COLO829 (cell line): ENCODE results near the gene MED12.

Experiments used
- DNase-seq: peaks from one replicate; pipeline ENCODE4 v3.0.0; 2012; ENCODE audit warnings: low spot score

The MED12 gene

DNA sequence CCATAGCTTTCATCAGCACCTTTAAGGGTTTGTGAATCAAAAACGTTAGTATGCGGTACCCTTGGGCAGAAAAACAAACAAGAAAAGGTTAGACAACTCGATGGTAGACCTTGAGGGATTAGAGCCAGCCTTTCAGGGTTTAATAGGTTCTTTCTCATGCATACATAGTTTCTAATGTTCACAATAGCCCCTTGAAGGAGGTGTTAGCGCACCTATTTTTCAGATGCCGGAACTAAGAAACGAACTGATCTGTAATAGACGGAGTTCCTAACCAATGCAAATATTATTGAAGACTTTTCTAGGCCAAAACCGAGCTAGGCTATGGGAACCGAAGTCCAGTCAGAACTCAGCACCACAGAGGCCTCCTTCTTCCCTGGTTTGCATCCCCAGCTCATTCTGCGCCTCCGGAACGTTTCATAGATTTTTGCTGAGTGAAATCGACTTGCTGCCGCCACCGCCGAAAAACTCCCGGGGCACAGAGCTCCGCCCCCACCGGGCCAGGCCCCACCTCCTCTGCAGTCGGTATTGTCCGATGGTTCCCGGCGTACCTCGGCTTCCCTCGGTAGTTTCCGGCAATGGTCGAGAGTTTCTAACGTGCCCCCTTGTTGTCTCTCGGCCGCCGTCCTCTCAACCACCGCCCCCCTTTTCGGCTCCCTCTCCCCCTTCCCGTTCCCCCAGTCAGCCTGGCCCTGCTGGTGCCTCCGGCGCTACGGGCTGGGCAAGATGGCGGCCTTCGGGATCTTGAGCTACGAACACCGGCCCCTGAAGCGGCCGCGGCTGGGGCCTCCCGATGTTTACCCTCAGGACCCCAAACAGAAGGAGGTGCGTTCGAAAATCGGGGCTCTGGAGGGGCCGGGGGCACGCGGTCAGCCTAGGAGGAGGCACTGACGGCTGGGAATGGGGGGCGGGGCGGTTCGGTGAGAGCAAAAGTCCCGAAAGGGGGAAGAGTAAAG lies at the start of gene MED12:
MED12 (plus strand) TSS at position 565 of the 953 bp plus-strand sequence; CDS start at position 724, 159 bp downstream.
- peak; percentile 63 for DNase-seq

DNA sequence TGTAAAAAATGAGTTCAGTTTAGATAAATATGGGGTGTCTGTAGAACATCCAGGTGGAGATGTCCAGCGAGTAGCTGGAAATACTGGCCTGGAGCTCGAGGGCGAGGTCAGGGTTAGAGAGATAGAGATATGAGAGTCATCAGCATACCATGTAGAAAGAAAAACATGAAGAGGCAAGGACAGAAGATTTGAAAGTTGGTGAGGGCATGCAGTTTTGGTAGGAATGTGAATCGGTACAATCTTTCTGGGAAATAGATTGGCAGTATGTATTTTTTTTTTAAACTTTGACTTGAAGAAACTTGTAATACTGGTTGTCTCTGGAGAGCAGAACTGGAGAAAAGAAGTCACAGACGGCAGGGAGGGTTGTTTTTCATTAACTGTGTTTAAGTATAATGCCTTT lies 47.9 kb upstream of the MED12 start:
- no peak for DNase-seq

DNA sequence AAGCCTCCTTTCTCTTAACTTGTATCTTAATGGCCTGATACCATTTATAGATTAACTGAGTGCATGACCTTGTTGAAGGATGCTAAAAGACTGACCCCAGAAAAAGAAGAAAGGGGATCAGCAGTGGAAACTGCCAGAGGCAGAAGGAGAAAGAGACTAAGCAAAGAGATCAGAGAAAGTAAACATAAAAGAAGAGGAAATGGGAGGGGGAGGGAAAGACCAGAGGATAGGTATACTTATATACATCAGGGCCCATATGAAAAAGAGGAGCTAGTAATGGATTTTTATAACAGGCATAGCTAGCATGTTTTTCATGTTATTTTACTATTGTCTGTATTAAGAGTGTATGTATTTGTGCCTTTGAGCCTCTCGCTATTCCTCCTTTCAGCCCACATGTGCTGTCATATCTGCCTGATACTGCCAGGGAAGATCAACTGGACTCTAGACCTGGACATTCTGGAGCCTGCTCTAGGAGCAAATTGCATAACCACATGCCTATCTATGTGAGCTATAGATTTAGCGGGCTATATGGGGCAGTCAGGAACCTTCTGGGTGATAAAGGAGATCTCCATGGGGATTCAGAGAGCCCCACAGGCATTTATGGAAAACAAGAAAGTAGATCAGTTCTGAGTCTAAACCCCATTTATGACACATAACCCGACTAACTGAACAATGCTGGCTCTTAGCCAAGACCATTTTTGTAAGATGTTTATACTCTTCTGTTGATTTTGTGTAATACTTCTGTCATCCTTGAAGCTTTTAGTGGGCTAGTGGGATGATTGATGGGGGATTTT lies 36.9 kb upstream of the MED12 start:
- no peak for DNase-seq

DNA sequence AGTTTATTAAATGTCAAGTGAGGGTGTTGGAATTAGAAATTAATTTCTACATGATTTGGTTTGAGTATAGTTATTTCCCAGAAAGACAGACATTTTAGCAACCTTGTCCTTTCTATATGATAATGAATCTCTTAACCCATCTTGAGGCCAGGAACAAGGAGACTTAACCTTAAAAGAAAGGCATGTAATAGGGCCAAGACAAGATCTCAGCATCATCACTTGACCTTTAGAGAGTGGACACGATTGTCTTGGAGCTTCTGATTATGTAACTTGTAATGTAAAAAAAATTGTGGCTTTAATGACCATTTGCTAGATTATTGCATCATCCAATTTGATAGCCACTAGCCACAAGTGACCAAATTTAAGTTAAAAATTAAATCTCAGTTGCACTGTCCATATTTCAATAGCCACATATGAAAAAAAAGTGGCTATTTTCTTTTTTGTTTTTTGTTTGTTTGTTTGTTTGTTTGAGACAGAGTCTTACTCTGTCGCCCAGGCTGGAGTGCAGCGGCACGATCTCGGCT lies 36.2 kb upstream of the MED12 start:
- DNase-seq, result no peak

DNA sequence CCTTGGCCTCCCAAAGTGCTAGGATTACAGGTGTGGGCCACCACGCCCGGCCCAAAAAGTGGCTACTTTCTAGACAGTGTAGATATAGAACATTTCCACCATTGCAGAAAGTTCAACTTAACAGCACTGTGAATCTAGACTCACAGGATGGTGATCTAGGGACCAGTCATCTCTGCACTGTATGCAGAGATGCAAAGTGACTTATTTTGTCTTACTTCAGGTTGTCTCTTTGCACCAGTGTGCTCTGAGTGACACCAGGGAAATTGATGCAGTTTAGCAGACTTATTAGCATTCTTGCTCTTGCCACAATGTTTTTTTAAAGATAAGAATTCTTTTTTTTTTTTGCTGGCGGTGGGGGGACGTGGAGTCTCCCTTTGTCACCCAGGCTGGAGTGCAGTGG lies 35.6 kb upstream of the MED12 start:
- DNase-seq, result no peak

DNA sequence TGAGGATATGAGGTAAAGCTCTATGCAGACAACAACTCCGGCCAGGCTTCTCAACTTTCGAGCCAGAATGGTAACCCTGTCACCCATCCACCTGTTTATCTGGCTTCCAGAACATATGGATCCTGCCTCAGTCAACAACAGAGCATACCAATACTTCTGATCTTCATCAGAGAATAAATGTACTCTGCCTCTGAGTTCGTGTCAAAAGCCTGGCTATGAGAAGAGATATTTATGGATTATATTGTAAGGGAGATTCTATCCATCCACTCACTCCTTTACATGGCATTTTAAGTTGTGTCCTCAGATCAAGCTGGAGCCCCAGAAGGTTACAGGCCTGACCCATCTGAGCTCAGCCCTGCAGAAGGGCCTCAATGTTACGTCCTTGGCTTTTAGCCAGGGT lies 32.5 kb upstream of the MED12 start:
- DNase-seq, result no peak

DNA sequence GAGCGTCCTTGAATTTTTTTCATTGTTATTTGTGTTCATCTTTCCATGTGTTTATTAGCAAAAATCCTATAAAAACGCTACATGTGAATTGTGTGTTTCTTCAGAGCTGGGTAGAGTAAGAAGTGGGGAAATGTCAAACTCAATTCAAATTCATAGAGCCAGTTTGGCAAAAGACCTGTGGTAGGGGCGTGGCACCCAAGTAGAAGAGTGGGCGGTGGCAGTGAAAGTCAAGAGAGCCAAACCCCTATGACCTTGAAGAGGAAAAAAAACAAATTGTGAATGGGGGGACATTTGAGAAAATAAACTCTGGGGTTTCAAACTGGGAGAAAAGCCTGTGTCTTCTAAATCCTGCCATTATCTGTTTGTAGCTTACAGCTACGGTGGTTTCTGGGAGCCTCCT lies 27.1 kb upstream of the MED12 start:
- no peak for DNase-seq

DNA sequence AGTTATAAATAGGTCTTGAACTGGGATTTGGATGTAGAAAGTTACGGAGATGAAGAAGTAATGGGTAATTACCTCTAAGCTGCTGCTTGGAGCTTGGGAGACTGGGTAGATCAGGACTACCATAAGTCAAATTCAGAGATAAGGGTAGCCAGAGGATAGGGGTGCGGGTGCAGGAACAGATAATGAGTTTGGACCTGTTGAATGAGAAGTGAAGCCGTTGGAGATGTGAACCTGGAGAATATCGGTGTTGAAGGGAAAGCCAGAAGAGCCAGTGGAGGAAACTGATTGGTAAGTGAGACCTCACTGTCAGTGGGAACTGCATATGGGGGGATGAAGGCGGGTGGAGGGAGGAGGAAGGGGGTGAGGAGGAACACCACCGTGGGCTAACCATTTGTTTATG lies 23.4 kb upstream of the MED12 start:
- no peak for DNase-seq

DNA sequence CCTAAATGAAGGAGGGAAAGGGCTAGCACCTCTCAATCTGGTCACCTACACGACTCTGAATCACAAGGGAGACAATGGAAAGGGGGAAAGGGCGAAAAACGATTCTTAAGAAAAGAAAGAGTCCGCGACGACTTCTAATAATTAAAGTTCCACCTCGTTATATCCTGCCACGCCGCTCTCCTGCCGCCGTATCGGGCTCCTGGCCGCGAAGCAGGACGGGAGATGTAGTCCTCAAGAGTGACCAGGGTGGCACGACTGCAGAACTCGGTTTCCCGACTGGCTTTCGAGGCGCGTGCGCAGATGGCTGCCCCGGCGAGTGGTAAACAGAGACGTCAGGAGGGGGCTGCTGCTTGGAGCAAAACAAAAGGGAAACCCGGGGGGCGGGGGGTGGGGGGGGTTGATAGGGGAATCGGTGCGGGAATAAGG lies 22.8 kb upstream of the MED12 start, which contains the start of gene FOXO4:
FOXO4 (plus strand) TSS at position 297 of the 426 bp plus-strand sequence. CDS start 678 bp downstream, outside the sequence.
- peak; percentile 93 for DNase-seq

DNA sequence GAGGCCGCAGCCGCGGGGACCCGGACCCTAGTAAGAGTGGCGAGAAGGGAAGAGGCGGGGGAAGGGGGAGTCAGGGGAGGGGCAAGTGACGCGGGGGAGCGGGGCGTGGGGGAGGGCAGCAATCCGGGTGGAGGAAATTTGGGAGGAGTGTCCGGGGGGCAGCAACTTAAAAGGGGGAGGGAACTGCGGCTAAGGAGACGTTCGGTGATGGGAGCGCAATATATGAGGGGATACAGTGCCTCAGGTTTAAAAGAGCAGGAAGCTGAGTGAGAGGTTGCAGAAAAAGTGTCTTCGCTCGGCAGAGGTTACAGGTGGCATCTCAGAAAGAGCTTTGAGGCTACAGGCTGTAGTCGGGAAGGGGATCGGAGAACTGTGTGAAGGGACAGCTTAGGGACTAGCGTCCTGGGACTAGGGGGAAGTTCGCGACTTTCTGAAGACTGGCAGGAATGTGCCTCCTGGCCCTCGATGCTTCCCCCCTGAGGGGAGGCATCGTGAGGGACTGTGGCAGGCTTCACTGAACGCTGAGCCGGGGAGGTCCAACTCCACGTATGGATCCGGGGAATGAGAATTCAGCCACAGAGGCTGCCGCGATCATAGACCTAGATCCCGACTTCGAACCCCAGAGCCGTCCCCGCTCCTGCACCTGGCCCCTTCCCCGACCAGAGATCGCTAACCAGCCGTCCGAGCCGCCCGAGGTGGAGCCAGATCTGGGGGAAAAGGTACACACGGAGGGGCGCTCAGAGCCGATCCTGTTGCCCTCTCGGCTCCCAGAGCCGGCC lies 22.2 kb upstream of the MED12 start:
- DNase-seq, result no peak

DNA sequence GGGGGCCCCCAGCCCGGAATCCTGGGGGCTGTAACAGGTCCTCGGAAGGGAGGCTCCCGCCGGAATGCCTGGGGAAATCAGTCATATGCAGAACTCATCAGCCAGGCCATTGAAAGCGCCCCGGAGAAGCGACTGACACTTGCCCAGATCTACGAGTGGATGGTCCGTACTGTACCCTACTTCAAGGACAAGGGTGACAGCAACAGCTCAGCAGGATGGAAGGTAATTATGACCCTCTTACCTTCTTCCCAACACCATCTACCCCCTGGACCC lies 21.7 kb upstream of the MED12 start:
- no peak for DNase-seq

DNA sequence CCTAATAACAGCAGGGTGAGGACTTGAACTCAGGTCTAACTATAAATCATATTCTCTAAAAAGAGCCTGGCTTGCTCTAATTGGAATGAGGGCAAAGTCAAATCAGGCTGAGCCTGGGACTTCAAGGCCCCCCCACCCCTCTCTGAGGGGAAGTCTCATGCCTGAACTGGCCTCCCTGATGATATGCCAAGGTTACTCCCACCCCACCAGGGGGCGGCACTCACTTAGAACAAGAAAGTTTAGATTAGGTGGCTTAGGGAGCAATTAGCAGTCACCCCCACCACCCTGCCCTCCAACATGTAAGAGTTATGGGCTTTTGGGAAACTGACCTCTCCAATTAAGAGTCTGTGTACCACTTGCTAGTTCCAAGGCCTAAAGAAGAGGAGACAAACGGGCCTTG lies 20.1 kb upstream of the MED12 start:
- peak; percentile 46 for DNase-seq

DNA sequence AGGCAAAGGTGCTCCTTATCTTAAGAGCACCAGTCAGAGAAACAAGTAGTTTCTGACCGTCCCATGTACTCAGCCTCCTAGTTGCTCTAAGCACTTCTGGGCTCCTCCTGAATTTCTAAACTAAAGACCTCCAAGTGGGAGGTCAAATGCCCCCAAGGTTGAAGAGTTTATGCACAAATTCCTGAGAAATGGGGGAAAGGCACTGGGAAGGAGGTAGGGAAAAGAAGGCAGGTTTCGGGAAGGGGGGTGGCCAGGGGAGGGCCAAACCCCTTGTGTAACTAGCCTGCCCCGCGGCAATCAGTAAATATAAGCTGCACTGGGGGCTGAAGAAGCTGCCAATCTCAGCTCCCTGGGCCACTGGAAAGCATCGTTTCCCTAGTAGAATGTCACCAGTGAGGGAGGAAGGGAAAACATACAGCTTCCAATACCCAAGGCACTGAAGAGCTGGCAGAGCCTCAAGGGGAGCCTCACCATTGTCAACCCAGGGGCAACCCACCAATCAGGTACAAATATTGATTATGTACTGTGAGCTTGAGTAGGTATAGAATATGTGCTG lies 19.4 kb upstream of the MED12 start:
- no peak for DNase-seq

DNA sequence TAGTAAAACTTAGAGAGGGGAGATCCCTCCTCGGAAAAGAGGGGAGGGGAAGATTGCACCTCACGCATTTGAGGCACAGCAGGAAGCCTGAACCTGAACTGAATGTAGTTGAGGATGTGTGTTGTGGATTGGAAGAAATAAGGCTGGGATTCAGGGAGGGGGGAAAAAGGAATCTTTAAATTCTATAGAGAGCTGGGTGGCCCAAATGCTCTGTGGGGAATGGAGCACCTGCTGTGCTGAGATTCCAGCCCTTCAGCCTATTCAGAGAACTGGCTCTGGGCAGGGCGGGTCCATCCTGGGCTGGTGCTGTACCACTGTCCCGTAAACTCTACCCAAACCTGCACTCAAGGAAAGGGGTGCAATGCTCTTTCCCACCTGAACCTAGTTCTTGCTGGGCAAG lies 18.7 kb upstream of the MED12 start:
- DNase-seq, result no peak

DNA sequence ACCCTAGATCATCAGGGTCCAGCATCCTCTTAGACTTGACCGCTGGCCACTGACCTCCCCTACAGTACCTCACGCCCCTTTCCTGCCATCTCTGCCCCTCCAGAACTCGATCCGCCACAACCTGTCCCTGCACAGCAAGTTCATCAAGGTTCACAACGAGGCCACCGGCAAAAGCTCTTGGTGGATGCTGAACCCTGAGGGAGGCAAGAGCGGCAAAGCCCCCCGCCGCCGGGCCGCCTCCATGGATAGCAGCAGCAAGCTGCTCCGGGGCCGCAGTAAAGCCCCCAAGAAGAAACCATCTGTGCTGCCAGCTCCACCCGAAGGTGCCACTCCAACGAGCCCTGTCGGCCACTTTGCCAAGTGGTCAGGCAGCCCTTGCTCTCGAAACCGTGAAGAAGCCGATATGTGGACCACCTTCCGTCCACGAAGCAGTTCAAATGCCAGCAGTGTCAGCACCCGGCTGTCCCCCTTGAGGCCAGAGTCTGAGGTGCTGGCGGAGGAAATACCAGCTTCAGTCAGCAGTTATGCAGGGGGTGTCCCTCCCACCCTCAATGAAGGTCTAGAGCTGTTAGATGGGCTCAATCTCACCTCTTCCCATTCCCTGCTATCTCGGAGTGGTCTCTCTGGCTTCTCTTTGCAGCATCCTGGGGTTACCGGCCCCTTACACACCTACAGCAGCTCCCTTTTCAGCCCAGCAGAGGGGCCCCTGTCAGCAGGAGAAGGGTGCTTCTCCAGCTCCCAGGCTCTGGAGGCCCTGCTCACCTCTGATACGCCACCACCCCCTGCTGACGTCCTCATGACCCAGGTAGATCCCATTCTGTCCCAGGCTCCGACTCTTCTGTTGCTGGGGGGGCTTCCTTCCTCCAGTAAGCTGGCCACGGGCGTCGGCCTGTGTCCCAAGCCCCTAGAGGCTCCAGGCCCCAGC lies 17.6 kb upstream of the MED12 start:
- no peak for DNase-seq

DNA sequence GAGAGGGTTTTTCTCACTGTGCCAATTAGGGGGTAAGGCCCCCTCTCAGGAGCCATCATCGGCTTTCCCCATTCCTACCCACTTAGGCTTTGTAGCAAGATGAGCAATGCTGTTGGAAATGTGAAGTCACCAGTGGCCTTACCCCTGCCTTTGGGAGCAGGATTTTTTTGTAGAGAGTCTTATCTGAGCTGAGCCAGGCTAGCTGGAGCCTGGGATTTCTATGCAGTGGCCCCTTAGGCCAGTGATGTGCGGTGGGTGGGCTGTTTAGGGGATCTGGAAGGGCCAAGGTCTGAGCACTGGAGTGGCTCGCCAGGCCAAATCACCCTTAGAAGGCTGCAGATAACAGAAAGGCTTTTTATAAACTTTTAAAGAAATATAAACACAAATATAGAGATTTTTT lies 16.1 kb upstream of the MED12 start:
- no peak for DNase-seq

DNA sequence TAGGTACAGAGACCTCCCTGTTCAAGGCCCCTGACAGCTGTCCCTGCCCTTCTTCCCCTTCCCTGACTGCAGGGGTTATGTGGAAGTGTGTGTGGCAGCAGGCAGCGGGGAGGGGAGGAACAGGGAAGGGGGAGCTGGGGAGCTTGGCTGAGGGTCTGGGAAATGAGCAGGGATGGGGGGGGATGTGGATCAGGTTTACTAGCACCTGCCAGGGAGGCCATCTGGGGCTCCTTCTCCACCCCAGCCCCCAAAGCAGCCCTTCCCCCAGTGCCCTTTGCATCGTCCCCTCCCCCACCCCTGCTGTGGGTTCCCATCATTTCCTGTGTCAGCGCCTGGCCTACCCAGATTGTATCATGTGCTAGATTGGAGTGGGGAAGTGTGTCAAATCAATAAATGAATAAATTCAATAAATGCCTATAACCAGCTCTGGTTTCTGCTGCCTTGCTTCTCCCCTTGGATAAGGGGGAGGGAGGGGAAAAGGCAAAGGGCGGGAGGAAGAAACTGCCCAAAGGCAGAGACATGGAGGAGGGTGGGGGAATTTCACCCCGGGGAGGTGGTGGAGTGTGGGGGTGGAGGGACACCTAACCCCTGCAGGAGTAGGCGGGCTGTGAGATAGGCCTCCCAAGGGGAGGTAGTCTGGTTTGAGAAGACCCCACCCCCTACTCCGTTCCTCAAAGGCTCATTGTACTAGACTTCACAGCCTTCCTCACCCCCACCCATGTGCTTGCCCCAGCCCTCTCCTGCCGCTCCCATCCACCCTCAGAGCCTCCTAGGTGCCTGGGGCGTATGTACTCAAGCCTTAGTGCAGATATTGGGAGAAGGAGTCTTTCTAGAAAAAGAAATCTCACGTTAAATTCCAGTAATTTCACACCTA lies 15.0 kb upstream of the MED12 start:
- DNase-seq, result peak; percentile 81

DNA sequence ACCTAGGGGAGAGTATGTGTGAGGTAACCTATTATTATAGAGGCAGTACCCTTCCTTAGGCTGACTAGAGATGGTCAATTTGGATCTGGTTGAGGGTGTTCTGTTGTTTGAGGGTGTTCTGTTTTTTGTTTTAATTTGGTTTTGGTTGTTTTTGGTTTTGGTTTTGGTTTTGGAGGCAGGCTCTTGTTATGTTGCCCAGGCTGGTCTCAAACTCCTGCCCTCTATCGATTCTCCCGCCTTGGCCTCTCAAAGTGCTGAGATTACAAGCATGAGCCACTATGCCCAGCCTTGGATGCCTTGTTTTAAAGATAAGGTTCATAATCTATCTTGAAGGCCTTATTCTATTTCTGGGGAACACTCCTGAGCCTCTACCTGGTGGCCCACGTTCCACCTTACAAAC lies 12.8 kb upstream of the MED12 start:
- DNase-seq, result no peak

DNA sequence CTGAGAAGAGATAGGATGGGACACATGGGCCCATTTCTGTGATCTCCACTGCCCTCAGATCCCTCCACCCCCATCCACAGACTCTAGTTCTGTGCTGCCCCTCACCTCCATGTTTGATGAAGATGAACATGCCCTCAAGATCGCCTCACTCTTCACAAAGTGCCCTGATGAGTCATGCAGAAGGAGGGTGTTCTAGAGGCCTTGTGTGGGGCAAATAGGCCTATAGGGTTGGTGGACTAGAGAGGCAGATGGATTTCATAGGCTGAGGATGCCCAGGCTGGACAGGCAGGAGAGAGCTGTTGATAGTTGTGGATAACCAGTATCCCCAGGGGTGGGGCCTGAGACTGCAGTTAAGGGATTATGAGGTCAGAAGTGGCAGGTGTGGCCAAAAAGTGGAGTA lies 12.0 kb upstream of the MED12 start, which contains the start of gene CXorf65:
CXorf65 (minus strand) TSS at position 314 of the 400 bp plus-strand sequence; CDS start at position 130, 184 bp downstream.
- DNase-seq, result no peak

DNA sequence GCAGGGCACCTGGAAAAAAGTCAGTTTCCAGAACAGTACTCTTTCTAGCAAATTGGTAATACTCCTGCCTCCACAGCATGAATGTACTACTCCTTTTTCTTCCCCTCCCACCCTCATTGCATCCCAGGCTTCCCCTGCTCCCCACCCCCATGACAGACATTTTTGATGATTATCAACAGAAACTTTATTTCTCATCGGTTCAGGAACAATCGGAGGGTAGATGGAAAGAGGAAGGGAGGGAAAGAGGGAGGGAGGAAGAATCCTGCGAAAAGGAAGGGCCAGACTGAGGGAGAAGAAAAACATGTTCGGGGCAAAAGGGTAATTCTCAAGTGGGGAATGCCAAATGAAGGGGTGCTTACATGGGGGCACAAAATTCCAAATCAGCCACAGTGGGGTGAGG lies 11.2 kb upstream of the MED12 start:
- DNase-seq, result no peak
